GM18507 (cell line): ENCODE data around the gene LYZL1.
"Not testable (repeated sequence)": the region's sequence is repeated elsewhere in the genome, so short reads cannot be mapped to it uniquely, and the experiment has no call there.

Experiments used
- DNase-seq: peaks from one replicate; pipeline ENCODE4 v3.0.0; 2011; ENCODE audit warnings: low read depth; ENCODE audit not compliant: insufficient read length; ENCODE audit errors: extremely low spot score
- FAIRE-seq: peaks from 2 replicates; lab custom pipeline; 2011; peaks lifted over from hg19 to GRCh38; lab: Jason Lieb, UNC

Gene LYZL1

GRCh38 chr10:29257784-29258135 lies 31.1 kb upstream of the LYZL1 start:
- FAIRE-seq (no peak), DNase-seq (no peak)

- no peak for FAIRE-seq
- DNase-seq, result no peak
Measured at GRCh38 chr10:29259498-29259897, 29.4 kb upstream of the LYZL1 start.

GRCh38 chr10:29263506-29263905 lies 25.4 kb upstream of the LYZL1 start:
- no peak for FAIRE-seq
- no peak for DNase-seq

- FAIRE-seq, result no peak
- DNase-seq, result no peak
Measured at GRCh38 chr10:29265210-29265768, 23.6 kb upstream of the LYZL1 start.

- FAIRE-seq (no peak), DNase-seq (no peak)
Measured at GRCh38 chr10:29266641-29267040, 22.2 kb upstream of the LYZL1 start.

GRCh38 chr10:29268011-29268410 lies 20.9 kb upstream of the LYZL1 start:
- DNase-seq (no peak), FAIRE-seq (no peak)

GRCh38 chr10:29269486-29269885 lies 19.4 kb upstream of the LYZL1 start:
- DNase-seq, result no peak
- no peak for FAIRE-seq

GRCh38 chr10:29270883-29271282 lies 18.0 kb upstream of the LYZL1 start:
- no peak for FAIRE-seq
- DNase-seq, result no peak

GRCh38 chr10:29271877-29272276 lies 17.0 kb upstream of the LYZL1 start:
- DNase-seq, result no peak
- no peak for FAIRE-seq

- DNase-seq, result no peak
- FAIRE-seq, result no peak
Measured at GRCh38 chr10:29273478-29273877, 15.4 kb upstream of the LYZL1 start.

- no peak for FAIRE-seq
- DNase-seq, result no peak
Measured at GRCh38 chr10:29276251-29276850, 12.5 kb upstream of the LYZL1 start.

- no peak for FAIRE-seq
- no peak for DNase-seq
Measured at GRCh38 chr10:29277296-29277695, 11.6 kb upstream of the LYZL1 start.

- FAIRE-seq, result no peak
- no peak for DNase-seq
Measured at GRCh38 chr10:29279779-29280487, 8.9 kb upstream of the LYZL1 start.

GRCh38 chr10:29280488-29280840 lies 8.4 kb upstream of the LYZL1 start:
- no peak for FAIRE-seq
- DNase-seq, result no peak

GRCh38 chr10:29285624-29286051 lies 3.2 kb upstream of the LYZL1 start:
- DNase-seq (no peak), FAIRE-seq (peak; percentile 69)

- no peak for DNase-seq
- FAIRE-seq, result no peak
Measured at GRCh38 chr10:29287635-29288034, 1.2 kb upstream of the LYZL1 start.

- DNase-seq, FAIRE-seq: not testable (repeated sequence)
Measured at GRCh38 chr10:29291561-29291960, 2.7 kb downstream of the LYZL1 start.

- DNase-seq, FAIRE-seq: not testable (repeated sequence)
Measured at GRCh38 chr10:29292406-29292805, 3.5 kb downstream of the LYZL1 start.

- FAIRE-seq (no peak), DNase-seq (no peak)
Measured at GRCh38 chr10:29295813-29296212, 6.9 kb downstream of the LYZL1 start.

- no peak for DNase-seq
- FAIRE-seq, result no peak
Measured at GRCh38 chr10:29297678-29298077, 8.8 kb downstream of the LYZL1 start.

- FAIRE-seq, result no peak
Measured at GRCh38 chr10:29301359-29301910, 12.6 kb downstream of the LYZL1 start.

More at GRCh38 chr10:29301359-29301910, 12.6 kb downstream of the LYZL1 start:
- DNase-seq, result no peak
